ENCODE data around the gene IFITM2. TPM values are rescaled to one million over a fixed set of nuclear protein-coding genes. Genes with fewer than 3 reads are reported as not detected.
"Not testable (repeated sequence)": the region's sequence is repeated elsewhere in the genome, so short reads cannot be mapped to it uniquely, and the experiment has no call there.

The IFITM2 gene
- polyA plus RNA-seq, 1 donor, result 51.7 TPM

DNA sequence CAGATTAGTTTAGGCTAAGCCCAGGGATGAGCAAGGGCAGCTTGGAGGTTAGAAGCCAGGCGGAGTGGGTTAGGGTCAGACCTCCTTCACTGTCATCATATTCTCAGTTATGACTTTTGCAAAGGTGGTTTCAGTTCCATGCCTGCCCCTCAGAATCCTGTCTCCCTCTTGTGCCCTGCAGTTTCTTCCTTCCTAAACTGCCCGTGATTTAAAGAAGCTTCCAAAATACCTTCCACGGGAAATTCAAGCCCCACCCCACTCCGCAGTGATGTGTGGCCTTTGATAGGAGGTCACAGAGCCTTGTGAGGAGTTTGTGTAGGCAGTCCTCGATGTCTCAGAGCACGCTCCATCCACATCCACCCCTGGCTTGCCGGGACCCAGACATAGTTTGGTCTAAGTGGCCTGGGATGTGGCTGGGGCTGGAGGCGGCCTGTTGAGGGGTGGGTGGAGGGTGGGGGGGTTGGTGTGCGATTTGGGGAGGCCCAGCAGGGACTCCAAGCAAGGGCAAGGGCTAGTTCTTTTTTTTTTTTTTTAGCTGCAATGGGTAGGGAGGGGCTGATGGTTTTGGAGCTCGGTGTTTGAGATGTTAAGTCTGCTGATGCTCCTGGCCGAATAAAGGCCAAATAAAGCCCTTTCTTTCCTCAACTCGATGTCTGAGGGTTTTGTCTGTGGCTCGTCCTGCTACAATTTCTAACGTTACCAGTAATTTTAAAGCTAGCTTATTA is 4.6 kb downstream of the IFITM2 start:
- H3K36me3 ChIP-seq (ENCODE audit: control insufficient read depth, insufficient read depth, low read length), result no peaks in the 10 kb centered on the region
- peaks cover 5% of the 10 kb centered on the region for H3K9me3 ChIP-seq (ENCODE audit: control insufficient read depth, low read depth, low read length)
- WGBS (ENCODE audit: insufficient coverage, low lambda C conversion rate), result 100% methylated on average over 1 of the region's 14 CpGs
- peaks cover 10% of the 10 kb centered on the region for H3K27me3 ChIP-seq (ENCODE audit: control insufficient read depth, insufficient read depth, low read length)
- no peak overlapping the region for H3K27ac ChIP-seq (ENCODE audit: low read length)
- DNase-seq, result no peak
- H3K4me1 ChIP-seq (ENCODE audit: control insufficient read depth, insufficient read depth, low read length), result peaks cover 40% of the 10 kb centered on the region
- H3K4me3 ChIP-seq (ENCODE audit: low read length), result no peak overlapping the region

DNA sequence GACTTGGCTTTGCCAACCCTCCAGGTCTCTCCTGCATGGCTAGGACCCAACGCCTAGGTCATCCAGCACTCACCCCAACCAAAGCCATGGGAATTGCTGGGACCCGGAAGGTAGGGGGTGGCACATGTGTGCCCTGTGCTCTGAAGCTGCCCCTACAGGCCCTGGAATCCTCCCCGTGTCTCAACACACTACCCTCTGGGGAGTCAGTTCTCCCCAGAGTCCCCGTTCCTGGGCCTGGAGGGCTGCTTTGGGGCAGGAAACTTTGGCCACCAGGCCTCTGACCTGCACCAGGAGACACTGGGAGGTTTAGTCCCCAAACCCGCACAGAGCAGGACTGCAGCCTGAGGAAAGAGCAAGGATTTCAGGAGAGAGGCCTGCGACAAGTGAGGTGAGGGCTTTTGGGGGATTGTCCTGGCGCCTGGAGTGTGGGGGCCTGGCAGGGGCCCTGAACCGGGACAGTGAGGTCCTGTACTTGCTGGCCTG is 5.7 kb downstream of the IFITM2 start:
- H3K4me3 ChIP-seq (ENCODE audit: low read length), result peak overlapping the region; percentile 58

DNA sequence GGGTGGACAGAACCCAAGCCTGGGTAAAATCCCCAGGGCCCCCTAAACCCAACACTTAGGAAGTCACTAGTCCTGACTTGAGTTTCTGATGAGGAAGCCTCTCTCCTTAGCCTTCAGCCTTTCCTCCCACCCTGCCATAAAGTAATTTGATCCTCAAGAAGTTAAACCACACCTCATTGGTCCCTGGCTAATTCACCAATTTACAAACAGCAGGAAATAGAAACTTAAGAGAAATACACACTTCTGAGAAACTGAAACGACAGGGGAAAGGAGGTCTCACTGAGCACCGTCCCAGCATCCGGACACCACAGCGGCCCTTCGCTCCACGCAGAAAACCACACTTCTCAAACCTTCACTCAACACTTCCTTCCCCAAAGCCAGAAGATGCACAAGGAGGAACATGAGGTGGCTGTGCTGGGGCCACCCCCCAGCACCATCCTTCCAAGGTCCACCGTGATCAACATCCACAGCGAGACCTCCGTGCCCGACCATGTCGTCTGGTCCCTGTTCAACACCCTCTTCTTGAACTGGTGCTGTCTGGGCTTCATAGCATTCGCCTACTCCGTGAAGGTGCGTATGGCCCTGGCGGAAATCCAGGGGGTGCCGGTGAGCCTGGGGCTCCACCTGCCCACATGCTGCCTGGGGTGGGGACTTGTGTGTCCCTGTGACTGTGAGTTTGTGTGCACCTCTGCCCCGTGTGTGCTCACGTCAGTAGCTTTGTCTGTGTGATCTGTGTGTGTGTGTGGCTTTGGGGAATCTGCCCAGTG is 6.4 kb downstream of the IFITM2 start, which contains the start of gene IFITM1:
Gene IFITM1 (plus strand): TSS at position 254 of the 767 bp plus-strand sequence. CDS start 131 bp downstream, at position 385.
- Histone ChIP-seq H3K4me1 (ENCODE audit: control insufficient read depth, insufficient read depth, low read length) (peaks cover 45% of the 10 kb centered on the region), H3K27me3 (ENCODE audit: control insufficient read depth, insufficient read depth, low read length) (peaks cover 12% of the 10 kb centered on the region), H3K36me3 (ENCODE audit: control insufficient read depth, insufficient read depth, low read length) (no peaks in the 10 kb centered on the region), H3K27ac (ENCODE audit: low read length) (peak within 1 kb of the TSS; percentile 87), H3K9me3 (ENCODE audit: control insufficient read depth, low read depth, low read length) (peaks cover 5% of the 10 kb centered on the region), H3K4me3 (ENCODE audit: low read length) (peak within 1 kb of the TSS; percentile 58)
- no CpG with 5 or more reads among the region's 18 CpGs for WGBS (ENCODE audit: insufficient coverage, low lambda C conversion rate)
- DNase-seq, result peak in 1 of 2 donors; percentile 89

More for the DNA sequence above, 5.7 kb downstream of the IFITM2 start:
- H3K9me3 ChIP-seq (ENCODE audit: control insufficient read depth, low read depth, low read length), result peaks cover 5% of the 10 kb centered on the region
- no peak for DNase-seq
- H3K36me3 ChIP-seq (ENCODE audit: control insufficient read depth, insufficient read depth, low read length), result no peaks in the 10 kb centered on the region
- H3K27ac ChIP-seq (ENCODE audit: low read length), result peak overlapping the region; percentile 87
- peaks cover 12% of the 10 kb centered on the region for H3K27me3 ChIP-seq (ENCODE audit: control insufficient read depth, insufficient read depth, low read length)
- WGBS (ENCODE audit: insufficient coverage, low lambda C conversion rate), result no CpG with 5 or more reads among the region's 8 CpGs
- peaks cover 45% of the 10 kb centered on the region for H3K4me1 ChIP-seq (ENCODE audit: control insufficient read depth, insufficient read depth, low read length)

DNA sequence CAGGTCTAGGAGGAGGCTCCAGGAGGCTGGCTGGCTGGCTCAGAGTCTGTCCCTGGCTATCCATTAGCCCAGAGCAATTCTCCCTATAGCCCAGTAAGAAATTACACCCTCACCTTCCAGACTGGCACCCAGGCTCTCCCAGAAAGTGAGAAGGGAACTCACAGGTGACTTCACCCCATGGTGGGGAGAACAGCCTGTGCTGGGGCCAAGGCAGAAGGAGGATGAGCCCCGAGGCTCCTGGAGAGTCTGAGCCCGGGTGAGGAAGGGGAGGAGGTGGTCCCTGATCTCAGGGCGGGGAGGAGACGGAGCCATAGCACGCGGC is 6.9 kb downstream of the IFITM2 start:
- Histone ChIP-seq H3K4me3 (ENCODE audit: low read length) (peak overlapping the region; percentile 58), H3K4me1 (ENCODE audit: control insufficient read depth, insufficient read depth, low read length) (peaks cover 42% of the 10 kb centered on the region), H3K27me3 (ENCODE audit: control insufficient read depth, insufficient read depth, low read length) (peaks cover 12% of the 10 kb centered on the region), H3K27ac (ENCODE audit: low read length) (peak overlapping the region; percentile 87)
- not testable (repeated sequence) for H3K9me3 ChIP-seq (ENCODE audit: control insufficient read depth, low read depth, low read length); DNase-seq; H3K36me3 ChIP-seq (ENCODE audit: control insufficient read depth, insufficient read depth, low read length)
- WGBS (ENCODE audit: insufficient coverage, low lambda C conversion rate), result no CpG with 5 or more reads among the region's 6 CpGs

DNA sequence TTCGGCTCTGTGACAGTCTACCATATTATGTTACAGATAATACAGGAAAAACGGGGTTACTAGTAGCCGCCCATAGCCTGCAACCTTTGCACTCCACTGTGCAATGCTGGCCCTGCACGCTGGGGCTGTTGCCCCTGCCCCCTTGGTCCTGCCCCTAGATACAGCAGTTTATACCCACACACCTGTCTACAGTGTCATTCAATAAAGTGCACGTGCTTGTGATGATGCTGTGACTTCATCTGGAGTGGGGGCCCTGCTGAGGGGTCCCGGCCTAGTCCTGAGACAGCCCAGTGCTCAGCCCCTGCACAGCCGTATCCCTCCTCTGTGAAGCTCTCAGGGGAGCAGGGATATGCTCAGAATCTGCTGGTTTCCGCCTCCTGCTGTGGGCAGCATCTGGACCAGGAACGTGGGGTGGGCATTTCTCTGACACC is 7.5 kb downstream of the IFITM2 start:
- Histone ChIP-seq H3K4me1 (ENCODE audit: control insufficient read depth, insufficient read depth, low read length) (peaks cover 41% of the 10 kb centered on the region), H3K36me3 (ENCODE audit: control insufficient read depth, insufficient read depth, low read length) (no peaks in the 10 kb centered on the region), H3K9me3 (ENCODE audit: control insufficient read depth, low read depth, low read length) (peaks cover 5% of the 10 kb centered on the region), H3K27me3 (ENCODE audit: control insufficient read depth, insufficient read depth, low read length) (peaks cover 12% of the 10 kb centered on the region), H3K4me3 (ENCODE audit: low read length) (peak overlapping the region; percentile 58), H3K27ac (ENCODE audit: low read length) (peak overlapping the region; percentile 87)
- DNase-seq, result peak in 1 of 2 donors; percentile 89
- WGBS (ENCODE audit: insufficient coverage, low lambda C conversion rate), result no CpG with 5 or more reads among the region's 9 CpGs

DNA sequence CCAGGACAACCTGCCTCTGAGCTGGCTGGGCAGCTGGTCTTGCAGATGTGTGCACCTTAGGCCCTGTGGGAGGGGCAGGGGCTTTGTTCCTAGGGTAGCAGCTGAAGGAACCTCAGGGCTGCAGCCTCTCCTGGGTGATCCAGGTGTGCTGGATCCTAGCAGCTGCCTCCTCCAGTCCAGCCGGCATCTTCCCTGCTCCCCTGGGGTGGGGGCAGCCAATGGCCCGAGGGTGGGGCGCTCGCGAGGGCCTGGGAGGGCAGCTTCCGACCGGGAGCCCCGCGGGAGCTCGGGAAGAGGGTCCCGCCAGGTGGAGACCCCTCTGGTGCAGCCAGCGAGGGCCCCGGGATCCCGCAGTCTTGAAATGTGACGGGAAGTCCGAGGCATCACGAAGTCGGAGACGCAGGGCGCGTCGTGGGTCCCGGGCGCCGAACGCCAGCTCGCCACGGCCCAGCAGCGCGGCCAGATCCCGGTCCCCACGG is 7.9 kb downstream of the IFITM2 start:
- Histone ChIP-seq H3K9me3 (ENCODE audit: control insufficient read depth, low read depth, low read length) (peaks cover 5% of the 10 kb centered on the region), H3K27me3 (ENCODE audit: control insufficient read depth, insufficient read depth, low read length) (peaks cover 12% of the 10 kb centered on the region), H3K4me1 (ENCODE audit: control insufficient read depth, insufficient read depth, low read length) (peaks cover 40% of the 10 kb centered on the region), H3K27ac (ENCODE audit: low read length) (peak overlapping the region; percentile 87), H3K4me3 (ENCODE audit: low read length) (peak overlapping the region; percentile 58), H3K36me3 (ENCODE audit: control insufficient read depth, insufficient read depth, low read length) (no peaks in the 10 kb centered on the region)
- WGBS (ENCODE audit: insufficient coverage, low lambda C conversion rate), result no CpG with 5 or more reads among the region's 32 CpGs
- DNase-seq, result no peak

DNA sequence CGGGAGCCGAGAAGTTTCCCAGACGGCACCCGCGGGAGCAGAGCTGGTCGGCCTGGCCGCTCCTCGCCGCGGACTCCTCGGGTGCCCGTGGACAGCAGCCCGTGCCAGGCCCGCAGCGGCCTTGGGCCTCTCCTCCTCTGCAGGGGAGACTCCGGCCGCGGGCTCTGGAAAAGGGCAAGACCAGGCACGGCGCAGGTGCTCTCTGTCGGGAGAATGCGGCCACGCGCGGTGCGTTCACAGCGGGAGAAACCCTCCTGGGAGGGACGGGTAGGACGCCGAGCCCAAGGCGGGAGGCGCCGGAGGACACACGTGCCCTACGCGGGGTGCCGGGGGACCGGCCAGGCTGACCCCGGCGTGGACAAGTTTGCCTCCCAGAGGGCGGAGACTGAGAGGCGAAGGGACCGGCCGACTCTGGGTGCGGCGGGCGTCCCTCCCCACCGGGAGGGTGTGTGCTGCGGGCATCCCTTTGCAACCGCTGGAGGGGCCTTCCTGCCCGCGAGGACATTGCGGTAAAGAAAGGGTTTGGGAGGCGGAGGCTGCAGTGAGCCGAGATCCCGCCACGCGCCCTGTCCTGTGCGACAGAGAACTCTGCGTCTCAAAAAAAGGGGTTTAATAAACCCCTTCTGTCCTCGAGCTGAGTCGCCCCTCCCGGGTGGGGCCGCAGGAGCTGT is 8.6 kb downstream of the IFITM2 start:
- Histone ChIP-seq H3K4me3 (ENCODE audit: low read length) (peak overlapping the region; percentile 47), H3K9me3 (ENCODE audit: control insufficient read depth, low read depth, low read length) (peaks cover 5% of the 10 kb centered on the region), H3K27ac (ENCODE audit: low read length) (peak overlapping the region; percentile 14), H3K4me1 (ENCODE audit: control insufficient read depth, insufficient read depth, low read length) (peaks cover 43% of the 10 kb centered on the region), H3K36me3 (ENCODE audit: control insufficient read depth, insufficient read depth, low read length) (no peaks in the 10 kb centered on the region), H3K27me3 (ENCODE audit: control insufficient read depth, insufficient read depth, low read length) (peaks cover 12% of the 10 kb centered on the region)
- no CpG with 5 or more reads among the region's 64 CpGs for WGBS (ENCODE audit: insufficient coverage, low lambda C conversion rate)
- DNase-seq, result peak in 1 of 2 donors; percentile 63

DNA sequence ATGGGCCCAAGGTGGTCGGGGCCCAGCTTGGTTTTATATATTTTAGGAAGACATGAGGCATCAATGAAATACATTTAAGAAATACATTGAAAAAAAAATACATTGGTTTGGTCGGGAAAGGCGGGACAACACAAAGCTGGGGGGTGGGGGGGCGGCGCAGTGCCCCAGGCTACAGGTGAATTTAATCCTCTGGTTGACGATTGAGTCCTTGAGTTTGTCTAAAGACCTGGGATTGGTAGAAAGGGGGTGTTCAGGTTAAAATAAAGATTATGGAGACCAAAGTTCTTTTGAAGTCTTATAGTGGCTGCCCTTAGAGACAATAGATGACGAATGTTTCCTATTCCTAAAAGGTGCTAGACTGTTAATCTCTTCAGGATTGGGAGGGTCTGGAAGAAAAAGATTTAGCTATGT is 9.3 kb downstream of the IFITM2 start:
- Histone ChIP-seq H3K27me3 (ENCODE audit: control insufficient read depth, insufficient read depth, low read length) (peaks cover 12% of the 10 kb centered on the region), H3K9me3 (ENCODE audit: control insufficient read depth, low read depth, low read length) (peaks cover 5% of the 10 kb centered on the region), H3K4me3 (ENCODE audit: low read length) (no peak overlapping the region), H3K36me3 (ENCODE audit: control insufficient read depth, insufficient read depth, low read length) (no peaks in the 10 kb centered on the region), H3K4me1 (ENCODE audit: control insufficient read depth, insufficient read depth, low read length) (peaks cover 43% of the 10 kb centered on the region), H3K27ac (ENCODE audit: low read length) (no peak overlapping the region)
- 50% methylated on average over 4 of the region's 7 CpGs for WGBS (ENCODE audit: insufficient coverage, low lambda C conversion rate)
- DNase-seq, result peak in 1 of 2 donors; percentile 59

DNA sequence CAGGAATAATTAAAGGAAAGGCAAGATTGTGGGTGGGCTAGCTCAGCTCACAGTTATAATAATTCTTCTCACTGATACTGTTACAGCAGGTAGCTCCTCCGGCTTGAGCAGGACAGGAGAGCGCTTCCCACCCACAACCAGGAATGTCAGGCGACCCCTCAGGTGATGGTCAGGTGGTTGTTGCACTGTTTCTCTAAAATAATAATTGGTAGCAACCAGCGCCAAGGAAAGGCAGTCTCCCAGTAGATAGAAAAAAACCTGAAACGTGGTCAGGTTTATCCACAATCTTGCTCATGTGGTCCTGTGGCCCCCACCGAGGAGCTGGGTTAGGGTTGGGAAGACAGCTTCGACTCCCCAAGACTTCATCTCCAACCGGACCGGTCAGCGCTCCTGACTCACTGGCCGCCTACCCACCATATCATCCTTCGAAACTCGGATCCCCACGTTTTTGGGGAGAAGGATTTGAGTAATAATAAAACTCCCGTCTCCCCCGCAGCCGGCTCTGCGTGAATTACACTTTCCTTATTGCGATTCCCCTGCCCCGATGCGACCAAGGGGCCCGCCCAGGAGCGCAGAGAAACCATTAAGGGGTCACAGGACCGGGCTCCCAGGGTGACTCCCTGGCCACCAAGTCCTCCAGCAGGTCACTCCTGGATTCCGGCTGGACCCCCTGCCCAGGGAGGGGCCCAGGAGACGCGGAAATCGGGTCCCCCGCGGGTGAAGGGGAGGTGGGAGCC is 10.2 kb downstream of the IFITM2 start:
- Histone ChIP-seq H3K4me3 (ENCODE audit: low read length) (peak overlapping the region; percentile 16), H3K27me3 (ENCODE audit: control insufficient read depth, insufficient read depth, low read length) (peaks cover 12% of the 10 kb centered on the region), H3K4me1 (ENCODE audit: control insufficient read depth, insufficient read depth, low read length) (peaks cover 40% of the 10 kb centered on the region)
- not testable (repeated sequence) for DNase-seq; H3K36me3 ChIP-seq (ENCODE audit: control insufficient read depth, insufficient read depth, low read length); H3K9me3 ChIP-seq (ENCODE audit: control insufficient read depth, low read depth, low read length); H3K27ac ChIP-seq (ENCODE audit: low read length)
- no CpG with 5 or more reads among the region's 30 CpGs for WGBS (ENCODE audit: insufficient coverage, low lambda C conversion rate)

All from large intestine (tissue), 3 donors.